Measurements from ENCODE around the gene SIGLEC7. TPM values are rescaled to one million over a fixed set of nuclear protein-coding genes. Genes with fewer than 3 reads are reported as not detected.
"Not testable (repeated sequence)": the region's sequence is repeated elsewhere in the genome, so short reads cannot be mapped to it uniquely, and the experiment has no call there.

The SIGLEC7 gene
- total and polyA plus RNA-seq, 2 experiments from 2014 or later: not detected

GRCh38 chr19:51139299-51140014 is 2.6 kb upstream of the SIGLEC7 start:
- in situ Hi-C loops (cut with MboI): no loop called here
- Histone ChIP-seq H3K9me3 (ENCODE audit: low read depth) (no peaks in the 10 kb centered on the region), H3F3A (ENCODE audit: insufficient read depth) (no peaks in the 10 kb centered on the region), H3K79me2 (ENCODE audit: insufficient read depth) (no peaks in the 10 kb centered on the region), H3K27ac (no peak overlapping the region), H3K4me2 (ENCODE audit: unreplicated experiment) (no peak overlapping the region), H3K27me3 (replicated peaks; ENCODE audit: insufficient read depth) (peaks cover 19% of the 10 kb centered on the region), H3K4me1 (ENCODE audit: insufficient read depth) (no peaks in the 10 kb centered on the region), H4K20me1 (ENCODE audit: insufficient read depth) (no peaks in the 10 kb centered on the region), H3K9ac (no peak overlapping the region), H3K9me2 (ENCODE audit: insufficient read depth) (no peaks in the 10 kb centered on the region), H3K4me3 (no peak overlapping the region), H3K36me3 (ENCODE audit: low read depth) (no peaks in the 10 kb centered on the region), H2AFZ (no peak overlapping the region)
- no peak for DNase-seq
- 10 to 13% methylated on average over 4 of the region's 4 CpGs for WGBS, 2 experiments (ENCODE audit: low coverage in 1 of 2, low lambda C conversion rate in 2 of 2, missing lambda C conversion rate in 2 of 2)
- TF ChIP-seq EZH2phosphoT487 (IDR thresholded peaks at IDR 0.05; ENCODE audit: insufficient read depth, low read depth) (no peak), EZH2 (IDR thresholded peaks at IDR 0.05; ENCODE audit: insufficient read depth, poor library complexity, severe bottlenecking) (no peak)

- no peak for TF ChIP-seq EZH2 (IDR thresholded peaks at IDR 0.05; ENCODE audit: insufficient read depth, poor library complexity, severe bottlenecking)
- TF ChIP-seq EZH2phosphoT487 (IDR thresholded peaks at IDR 0.05; ENCODE audit: insufficient read depth, low read depth): no peak
- Histone ChIP-seq H3K9me2 (ENCODE audit: insufficient read depth) (no peaks in the 10 kb centered on the region), H3K79me2 (ENCODE audit: insufficient read depth) (no peaks in the 10 kb centered on the region), H2AFZ (no peak overlapping the region), H3K9me3 (ENCODE audit: low read depth) (no peaks in the 10 kb centered on the region), H3K27ac (no peak overlapping the region), H3K4me2 (ENCODE audit: unreplicated experiment) (no peak overlapping the region), H3K36me3 (ENCODE audit: low read depth) (no peaks in the 10 kb centered on the region), H3K27me3 (replicated peaks; ENCODE audit: insufficient read depth) (peaks cover 19% of the 10 kb centered on the region), H3K9ac (no peak overlapping the region), H3F3A (ENCODE audit: insufficient read depth) (no peaks in the 10 kb centered on the region), H4K20me1 (ENCODE audit: insufficient read depth) (no peaks in the 10 kb centered on the region), H3K4me3 (no peak overlapping the region), H3K4me1 (ENCODE audit: insufficient read depth) (no peaks in the 10 kb centered on the region)
- in situ Hi-C loops (cut with MboI): no loop called here
- DNase-seq: no peak
- WGBS, 2 experiments (ENCODE audit: low coverage in 1 of 2, low lambda C conversion rate in 2 of 2, missing lambda C conversion rate in 2 of 2): 15 to 17% methylated on average over 6 of the region's 6 CpGs
Observed at GRCh38 chr19:51140441-51140840, 1.7 kb upstream of the SIGLEC7 start.

- Histone ChIP-seq H3K4me1 (ENCODE audit: insufficient read depth) (no peaks in the 10 kb centered on the region), H3K27me3 (replicated peaks; ENCODE audit: insufficient read depth) (peaks cover 19% of the 10 kb centered on the region), H3K9ac (no peak overlapping the region), H3F3A (ENCODE audit: insufficient read depth) (no peaks in the 10 kb centered on the region), H3K79me2 (ENCODE audit: insufficient read depth) (no peaks in the 10 kb centered on the region), H3K9me2 (ENCODE audit: insufficient read depth) (no peaks in the 10 kb centered on the region), H3K36me3 (ENCODE audit: low read depth) (no peaks in the 10 kb centered on the region), H2AFZ (no peak overlapping the region), H3K27ac (no peak overlapping the region), H3K4me2 (ENCODE audit: unreplicated experiment) (no peak overlapping the region), H3K4me3 (no peak overlapping the region), H3K9me3 (ENCODE audit: low read depth) (no peaks in the 10 kb centered on the region), H4K20me1 (ENCODE audit: insufficient read depth) (no peaks in the 10 kb centered on the region)
- in situ Hi-C loops (cut with MboI): no loop called here
- TF ChIP-seq EZH2phosphoT487 (IDR thresholded peaks at IDR 0.05; ENCODE audit: insufficient read depth, low read depth): no peak
- TF ChIP-seq EZH2 (IDR thresholded peaks at IDR 0.05; ENCODE audit: insufficient read depth, poor library complexity, severe bottlenecking): no peak
- WGBS, 2 experiments (ENCODE audit: low coverage in 1 of 2, low lambda C conversion rate in 2 of 2, missing lambda C conversion rate in 2 of 2): 39 to 47% methylated on average over 6 of the region's 6 CpGs
- DNase-seq: no peak
Observed at GRCh38 chr19:51141181-51141580, 920 bp upstream of the SIGLEC7 start.

GRCh38 chr19:51142809-51143475 is 841 bp downstream of the SIGLEC7 start:
- H3K4me2 ChIP-seq (ENCODE audit: unreplicated experiment); H4K20me1 ChIP-seq (ENCODE audit: insufficient read depth); H2AFZ ChIP-seq; H3K79me2 ChIP-seq (ENCODE audit: insufficient read depth); in situ Hi-C loops (cut with MboI); H3K9me3 ChIP-seq (ENCODE audit: low read depth); H3K4me1 ChIP-seq (ENCODE audit: insufficient read depth); H3K4me3 ChIP-seq; H3F3A ChIP-seq (ENCODE audit: insufficient read depth); H3K9ac ChIP-seq; H3K36me3 ChIP-seq (ENCODE audit: low read depth); H3K9me2 ChIP-seq (ENCODE audit: insufficient read depth); H3K27ac ChIP-seq; DNase-seq: not testable (repeated sequence)
- 25 to 32% methylated on average over 11 to 14 of the region's 15 CpGs for WGBS, 2 experiments (ENCODE audit: low coverage in 1 of 2, low lambda C conversion rate in 2 of 2, missing lambda C conversion rate in 2 of 2)
- peaks cover 19% of the 10 kb centered on the region for H3K27me3 ChIP-seq (replicated peaks; ENCODE audit: insufficient read depth)

Measured in GM23248 (cell line).